Fibroblast of skin of back (primary cell): ENCODE results near the gene ZMYM3. TPM values are rescaled to one million over a fixed set of nuclear protein-coding genes. Genes with fewer than 3 reads are reported as not detected.
"Not testable (repeated sequence)": the region's sequence is repeated elsewhere in the genome, so short reads cannot be mapped to it uniquely, and the experiment has no call there.

Experiments
- DNase-seq: peaks from one replicate; pipeline ENCODE4 v3.0.0-alpha.2; 2013
- polyA plus RNA-seq, 2 experiments: library from polyadenylated mRNA; unstranded; fragments of 120-200 nt; gene quantifications; one replicate each; pipeline ENCODE4 v1.2.1, GENCODE V29; 2013; ENCODE audit not compliant: insufficient read length in 2 of 2

ZMYM3 gene
- polyA plus RNA-seq (2013, experiment 1 of 2; ENCODE audit: insufficient read length), result 25.2 TPM
- polyA plus RNA-seq (2013, experiment 2 of 2; ENCODE audit: insufficient read length), result 24.4 TPM

DNA sequence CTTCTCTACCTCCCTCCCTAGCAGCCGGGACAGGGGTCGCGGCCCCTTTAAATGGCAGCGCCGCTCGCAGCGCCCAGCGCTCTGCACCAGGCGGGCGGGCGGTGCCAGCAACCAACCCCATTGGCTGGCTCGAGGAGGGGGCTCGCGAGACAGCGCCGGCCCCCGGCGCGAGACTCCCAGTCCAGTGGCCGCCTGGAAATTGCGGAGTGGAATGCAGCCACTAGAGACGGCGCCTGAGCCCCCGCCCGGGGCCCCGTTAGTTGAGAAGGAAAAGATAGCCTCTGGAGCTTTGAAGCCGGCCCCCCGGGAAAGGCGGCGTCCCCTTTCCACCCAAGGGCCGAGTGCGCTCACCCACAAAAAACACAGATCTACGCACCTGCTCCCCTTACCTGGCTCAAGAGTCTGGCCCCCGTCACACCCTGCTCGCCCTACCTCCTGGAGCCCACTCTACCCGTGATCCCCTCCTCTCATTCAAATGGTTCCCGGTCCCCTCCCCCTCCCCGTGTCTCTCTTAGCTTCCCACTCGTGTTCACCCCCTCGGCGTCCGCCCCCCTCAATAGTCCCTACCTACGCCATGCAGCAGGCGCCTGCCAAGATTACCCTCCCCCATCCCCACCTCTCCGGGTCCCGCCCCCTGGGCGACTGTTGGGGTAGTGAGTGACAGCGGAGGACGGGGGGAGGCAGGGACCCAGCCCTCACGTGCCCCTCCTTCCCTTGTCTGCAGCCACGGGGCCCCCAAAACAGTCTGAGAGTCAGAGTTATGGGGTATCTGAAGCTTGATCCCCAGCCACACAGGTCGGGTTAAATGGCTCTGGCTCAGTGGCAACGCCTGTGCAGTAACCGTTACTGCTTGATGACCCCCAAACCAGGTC is at the start of gene ZMYM3:
ZMYM3 (minus strand) TSS at position 49 of the 872 bp plus-strand sequence. CDS start 885 bp downstream, outside the sequence.
- DNase-seq, result peak; percentile 87

DNA sequence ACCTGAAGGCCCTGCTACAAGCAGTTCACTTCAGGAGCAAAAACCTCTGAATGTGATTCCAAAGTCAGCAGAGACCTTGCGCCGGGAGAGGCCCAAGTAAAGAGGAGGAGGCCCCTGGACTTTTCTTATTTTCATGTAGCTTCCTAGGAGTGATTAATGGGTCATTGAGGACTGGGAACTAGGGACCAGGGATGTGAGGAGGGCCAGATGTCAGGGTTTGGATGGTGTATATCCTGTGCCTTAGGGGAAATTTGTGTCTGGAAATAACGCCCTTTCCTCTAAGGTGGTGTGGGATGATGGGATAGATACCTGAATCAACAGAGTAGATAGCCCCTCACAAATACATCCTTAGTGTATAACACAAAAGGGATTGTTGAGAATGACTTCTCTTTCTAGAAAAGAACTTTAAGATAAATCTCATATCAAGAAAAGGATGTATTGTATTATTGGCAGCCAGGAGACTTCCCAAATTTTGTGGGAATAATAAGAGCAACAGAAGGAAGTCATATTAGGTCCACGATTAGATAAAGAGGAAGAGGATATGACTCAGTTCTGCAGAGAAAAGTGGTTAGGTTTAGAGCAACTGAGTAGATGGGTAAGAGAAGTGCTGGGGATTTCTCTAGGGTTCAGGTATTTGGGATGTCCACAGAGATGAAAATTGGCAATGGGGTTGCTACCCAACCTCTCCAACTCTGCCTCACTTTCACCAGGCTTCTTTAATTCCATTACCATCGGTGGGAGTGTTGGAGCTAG is 48.7 kb upstream of the ZMYM3 start:
- DNase-seq, result no peak

GRCh38 chrX:71301195-71301924 is 47.4 kb upstream of the ZMYM3 start, which contains the start of gene ITGB1BP2:
Gene ITGB1BP2 (plus strand): TSS chrX:71301750. CDS start chrX:71301807, 57 bp downstream.
- DNase-seq, result peak; percentile 71

- not testable (repeated sequence) for DNase-seq
Observed at GRCh38 chrX:71300495-71300894, 46.6 kb upstream of the ZMYM3 start.

DNA sequence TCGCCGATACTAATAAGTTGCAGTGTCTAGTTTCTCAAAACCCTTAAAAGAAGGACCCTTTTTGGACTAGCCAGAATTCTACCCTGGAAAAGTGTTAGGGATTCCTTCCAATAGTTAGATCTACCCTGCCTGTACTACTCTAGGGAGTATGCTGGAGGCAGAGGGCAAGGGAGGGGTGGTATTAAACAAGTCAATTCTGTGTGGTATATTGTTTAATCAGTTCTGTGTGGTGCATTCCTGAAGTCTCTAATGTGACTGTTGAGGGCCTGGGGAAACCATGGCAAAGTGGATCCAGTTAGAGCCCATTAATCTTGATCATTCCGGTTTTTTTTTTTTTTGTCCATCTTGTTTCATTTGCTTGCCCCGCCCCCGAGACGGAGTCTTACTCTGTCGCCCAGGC is 46.1 kb upstream of the ZMYM3 start:
- not testable (repeated sequence) for DNase-seq

- no peak for DNase-seq
Observed at GRCh38 chrX:71298119-71298518, 44.2 kb upstream of the ZMYM3 start.

GRCh38 chrX:71296806-71297205 is 42.9 kb upstream of the ZMYM3 start:
- DNase-seq, result no peak

- peak; percentile 81 for DNase-seq
Observed at GRCh38 chrX:71292669-71293365, 38.9 kb upstream of the ZMYM3 start.

DNA sequence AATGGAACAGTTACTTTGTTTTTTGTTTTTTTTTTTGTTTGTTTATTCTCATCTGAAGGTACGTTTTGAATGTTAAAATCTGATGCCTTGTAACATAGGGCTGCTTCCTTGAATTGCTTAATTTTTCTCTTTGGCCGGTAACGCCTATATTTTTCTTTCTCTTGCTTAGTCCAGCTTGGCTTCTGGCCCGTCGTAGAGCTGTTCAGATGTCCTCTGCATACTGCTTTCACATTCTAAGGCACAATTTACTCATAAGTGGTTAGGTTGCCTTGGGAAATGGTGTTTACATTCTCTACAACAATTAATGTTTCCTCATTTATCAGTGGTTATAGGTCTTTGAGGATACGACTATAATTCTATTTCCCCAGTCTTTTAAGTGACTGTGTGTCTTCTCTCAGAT is 37.4 kb upstream of the ZMYM3 start:
- DNase-seq, result no peak

DNA sequence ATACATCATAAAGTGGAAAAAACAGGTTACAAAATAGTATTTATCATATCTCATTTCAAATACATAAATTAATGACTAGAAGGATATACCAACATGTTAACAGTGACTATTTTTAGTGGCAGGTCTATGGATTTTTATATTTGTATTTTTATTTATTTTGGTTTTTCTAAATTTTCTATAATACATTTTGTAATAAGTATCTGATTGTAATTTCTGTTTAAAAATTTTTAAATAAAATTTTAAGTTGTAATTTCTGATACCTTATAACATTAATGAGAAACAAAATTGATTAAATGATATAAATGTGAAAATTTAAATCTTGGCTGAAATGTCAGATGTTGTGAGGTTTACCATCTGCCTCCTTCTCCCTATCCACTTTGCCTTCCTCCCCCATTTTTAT is 32.0 kb upstream of the ZMYM3 start:
- DNase-seq, result no peak

- peak; percentile 100 for DNase-seq
Observed at GRCh38 chrX:71283403-71284143, 29.6 kb upstream of the ZMYM3 start, which contains the start of gene NONO. Gene NONO (plus strand): TSS chrX:71283635. CDS start chrX:71290638, 7,003 bp downstream.

- DNase-seq, result no peak
Observed at GRCh38 chrX:71282514-71283402, 28.8 kb upstream of the ZMYM3 start.

GRCh38 chrX:71281300-71281699 is 27.4 kb upstream of the ZMYM3 start:
- DNase-seq, result not testable (repeated sequence)

GRCh38 chrX:71272313-71272712 is 18.4 kb upstream of the ZMYM3 start:
- DNase-seq, result not testable (repeated sequence)

GRCh38 chrX:71269801-71270395 is 16.0 kb upstream of the ZMYM3 start:
- DNase-seq, result no peak

GRCh38 chrX:71268624-71269023 is 14.7 kb upstream of the ZMYM3 start:
- DNase-seq, result not testable (repeated sequence)

DNA sequence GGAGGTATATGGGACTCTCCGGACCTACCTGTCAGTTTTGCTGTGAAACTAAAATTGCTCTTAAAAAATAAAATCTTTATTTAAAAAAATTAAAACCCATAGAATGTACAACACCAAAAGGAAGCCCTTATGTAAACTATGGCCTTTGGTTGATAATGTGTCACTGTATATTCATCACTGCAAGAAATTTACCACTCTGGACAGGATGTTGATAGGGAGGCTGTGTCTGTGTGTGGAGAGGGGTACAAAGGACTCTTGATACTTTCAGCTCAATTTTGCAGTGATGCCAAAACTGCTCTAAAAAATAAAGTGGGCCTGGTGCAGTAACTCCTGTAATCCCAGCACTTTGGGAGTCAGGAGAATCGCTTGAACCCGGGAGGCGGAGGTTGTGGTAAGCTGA is 2.9 kb upstream of the ZMYM3 start:
- no peak for DNase-seq

GRCh38 chrX:71256051-71256450 is 2.1 kb upstream of the ZMYM3 start:
- DNase-seq, result no peak

DNA sequence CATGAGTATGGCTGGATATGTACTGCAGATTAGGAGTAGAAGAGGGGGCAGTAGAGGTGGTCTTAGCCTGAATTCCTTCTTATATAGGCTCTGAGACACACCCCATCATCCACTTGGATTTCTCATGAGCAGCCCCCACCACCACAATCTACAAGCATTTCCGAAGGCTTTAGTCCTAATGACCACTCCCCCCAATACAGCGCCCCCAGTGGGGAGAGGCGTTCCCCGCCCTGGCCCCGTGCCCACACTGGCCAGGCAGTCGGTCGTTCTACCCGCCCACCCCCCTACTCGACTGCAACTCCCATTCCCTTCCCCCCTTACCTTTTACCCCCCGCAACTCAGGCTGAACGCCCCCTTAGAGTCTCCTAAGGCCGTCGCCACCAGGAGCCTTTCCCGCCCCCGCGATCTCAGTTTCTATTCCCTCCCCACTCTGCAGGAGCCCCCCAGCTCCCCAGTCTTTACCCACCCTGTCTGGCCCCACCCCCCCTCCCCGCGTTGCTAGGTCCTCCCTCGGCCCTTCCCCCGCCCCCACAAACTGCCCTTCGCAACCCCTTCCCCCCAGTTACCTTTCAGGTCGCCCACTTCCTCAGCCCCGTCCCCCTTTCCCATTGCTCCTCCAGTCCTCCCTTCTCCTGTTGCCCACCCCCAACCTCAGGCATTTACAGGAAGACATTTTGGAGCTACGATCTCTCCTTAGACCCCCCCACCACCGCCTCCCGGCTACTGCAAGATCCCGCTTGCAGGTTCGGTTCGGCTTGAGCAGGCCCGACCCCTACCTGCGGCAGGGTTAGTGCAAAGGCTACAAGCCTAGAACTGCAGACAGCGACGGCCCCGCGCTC is 468 bp downstream of the ZMYM3 start:
- peak; percentile 46 for DNase-seq
